H4 (cell line): ENCODE measurements around the gene ZP3. TPM values are rescaled to one million over a fixed set of nuclear protein-coding genes. Genes with fewer than 3 reads are reported as not detected.
"Not testable (repeated sequence)": the region's sequence is repeated elsewhere in the genome, so short reads cannot be mapped to it uniquely, and the experiment has no call there.

Source experiments
- DNase-seq: peaks from one replicate; pipeline ENCODE4 v3.0.0-alpha.2; 2015; ENCODE audit warnings: low spot score
- total RNA-seq: library from RNA; depleted of rRNA; stranded (reverse); fragments of >200 nt; shearing (Covaris generic); gene quantifications from 2 replicates; pipeline ENCODE4 v1.2.3, GENCODE V29; 2014

The ZP3 gene
- total RNA-seq, 1 experiment from 2014 or later, result 0.97 TPM

GRCh38 chr7:76442664-76443446 is 18.1 kb downstream of the ZP3 start:
- not testable (repeated sequence) for DNase-seq

- DNase-seq, result not testable (repeated sequence)
Observed at GRCh38 chr7:76443846-76444245, 19.1 kb downstream of the ZP3 start.

- DNase-seq, result peak; percentile 49
Observed at GRCh38 chr7:76445577-76446008, 20.8 kb downstream of the ZP3 start.

GRCh38 chr7:76457017-76457416 is 32.3 kb downstream of the ZP3 start:
- DNase-seq, result not testable (repeated sequence)

GRCh38 chr7:76458504-76458903 is 33.8 kb downstream of the ZP3 start:
- not testable (repeated sequence) for DNase-seq

GRCh38 chr7:76460767-76461166 is 36.0 kb downstream of the ZP3 start:
- DNase-seq, result not testable (repeated sequence)

- DNase-seq, result not testable (repeated sequence)
Observed at GRCh38 chr7:76461464-76462101, 36.8 kb downstream of the ZP3 start, which contains the start of gene DTX2. DTX2 (plus strand) TSS chr7:76461709; CDS start chr7:76480510, 18,801 bp downstream.

- not testable (repeated sequence) for DNase-seq
Observed at GRCh38 chr7:76462271-76462882, 37.6 kb downstream of the ZP3 start.

GRCh38 chr7:76464959-76465358 is 40.2 kb downstream of the ZP3 start:
- DNase-seq, result not testable (repeated sequence)

GRCh38 chr7:76465950-76466349 is 41.2 kb downstream of the ZP3 start:
- not testable (repeated sequence) for DNase-seq

GRCh38 chr7:76467743-76468404 is 43.1 kb downstream of the ZP3 start:
- not testable (repeated sequence) for DNase-seq

GRCh38 chr7:76471556-76472221 is 46.9 kb downstream of the ZP3 start:
- DNase-seq, result not testable (repeated sequence)

- not testable (repeated sequence) for DNase-seq
Observed at GRCh38 chr7:76473097-76473496, 48.3 kb downstream of the ZP3 start.

- DNase-seq, result not testable (repeated sequence)
Observed at GRCh38 chr7:76476280-76476679, 51.5 kb downstream of the ZP3 start.

GRCh38 chr7:76476742-76477474 is 52.2 kb downstream of the ZP3 start:
- not testable (repeated sequence) for DNase-seq

- DNase-seq, result not testable (repeated sequence)
Observed at GRCh38 chr7:76479628-76480027, 54.9 kb downstream of the ZP3 start.

GRCh38 chr7:76480403-76481253 is 55.9 kb downstream of the ZP3 start:
- not testable (repeated sequence) for DNase-seq

- not testable (repeated sequence) for DNase-seq
Observed at GRCh38 chr7:76482660-76483059, 57.9 kb downstream of the ZP3 start.

- DNase-seq, result not testable (repeated sequence)
Observed at GRCh38 chr7:76483081-76483480, 58.3 kb downstream of the ZP3 start.

GRCh38 chr7:76484456-76484855 is 59.7 kb downstream of the ZP3 start:
- DNase-seq, result not testable (repeated sequence)
